ENCODE data around the gene UBL4B. TPM values are rescaled to one million over a fixed set of nuclear protein-coding genes. Genes with fewer than 3 reads are reported as not detected.

The UBL4B gene
- total and polyA plus RNA-seq, 2 donors (not counting 1 experiment from before 2014, with no cell fraction given): not detected

- Mint-ChIP-seq H3K27me3 (peaks cover 59% of the 10 kb centered on the region), H3K27ac (no peak overlapping the region), H3K4me1 (peaks cover 11% of the 10 kb centered on the region), H3K9me3 (ENCODE audit: insufficient read depth) (no peaks in the 10 kb centered on the region), H3K4me3 (peak overlapping the region; percentile 81)
- H3K79me2 ChIP-seq (ENCODE audit: control insufficient read depth, insufficient read depth, low read length): no peaks in the 10 kb centered on the region
- peak overlapping the region; percentile 76 for H3K9ac ChIP-seq (ENCODE audit: low read length)
- ATAC-seq (ENCODE audit: low read depth) (peak; percentile 57), DNase-seq (peak; percentile 68)
- H3K27ac ChIP-seq (ENCODE audit: low read length in 2 of 2): no peak overlapping the region
- peak overlapping the region; percentile 97 for H3K4me2 ChIP-seq (replicated peaks; ENCODE audit: low read depth, low read length, poor library complexity, severe bottlenecking)
- peaks cover 0 to 9% (median 0%) of the 10 kb centered on the region in 3 donors for H3K9me3 ChIP-seq (ENCODE audit: control extremely low read depth in 1 of 3, control insufficient read depth in 2 of 3, insufficient read depth in 1 of 3, low read length in 2 of 3)
- H3K36me3 ChIP-seq (replicated peaks in 1 of 2; ENCODE audit: control extremely low read depth in 1 of 2, control insufficient read depth in 1 of 2, extremely low read depth in 1 of 2, insufficient read depth in 2 of 2, low read length in 1 of 2): no peaks in the 10 kb centered on the region
- CTCF ChIA-PET: interaction anchor here (1.0 kb wide), 1 partner anchor 28 kb away, joined by 3 read pairs; the partner anchor contains the start of gene UBL4B
- H3K4me1 ChIP-seq (ENCODE audit: control insufficient read depth in 2 of 2, insufficient read depth in 2 of 2, low read length in 2 of 2): peaks cover 12 to 21% of the 10 kb centered on the region in 2 donors
- intact Hi-C loops (cut with micrococcal nuclease): no loop called here
- peak overlapping the region; percentile 38 to 79 (median 57) for H3K4me3 ChIP-seq (ENCODE audit: control extremely low read depth in 1 of 5, extremely low read depth in 1 of 5, insufficient read depth in 1 of 5, low read depth in 2 of 5, low read length in 4 of 5)
- TF ChIP-seq, protein P1, sequence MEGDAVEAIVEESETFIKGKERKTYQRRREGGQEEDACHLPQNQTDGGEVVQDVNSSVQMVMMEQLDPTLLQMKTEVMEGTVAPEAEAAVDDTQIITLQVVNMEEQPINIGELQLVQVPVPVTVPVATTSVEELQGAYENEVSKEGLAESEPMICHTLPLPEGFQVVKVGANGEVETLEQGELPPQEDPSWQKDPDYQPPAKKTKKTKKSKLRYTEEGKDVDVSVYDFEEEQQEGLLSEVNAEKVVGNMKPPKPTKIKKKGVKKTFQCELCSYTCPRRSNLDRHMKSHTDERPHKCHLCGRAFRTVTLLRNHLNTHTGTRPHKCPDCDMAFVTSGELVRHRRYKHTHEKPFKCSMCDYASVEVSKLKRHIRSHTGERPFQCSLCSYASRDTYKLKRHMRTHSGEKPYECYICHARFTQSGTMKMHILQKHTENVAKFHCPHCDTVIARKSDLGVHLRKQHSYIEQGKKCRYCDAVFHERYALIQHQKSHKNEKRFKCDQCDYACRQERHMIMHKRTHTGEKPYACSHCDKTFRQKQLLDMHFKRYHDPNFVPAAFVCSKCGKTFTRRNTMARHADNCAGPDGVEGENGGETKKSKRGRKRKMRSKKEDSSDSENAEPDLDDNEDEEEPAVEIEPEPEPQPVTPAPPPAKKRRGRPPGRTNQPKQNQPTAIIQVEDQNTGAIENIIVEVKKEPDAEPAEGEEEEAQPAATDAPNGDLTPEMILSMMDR (IDR thresholded peaks at IDR 0.05): no peak
- TF ChIP-seq EZH2 (IDR thresholded peaks at IDR 0.05; ENCODE audit: borderline replicate concordance, insufficient read depth, low read depth, low read length, poor library complexity, severe bottlenecking): peak; percentile 42
- POLR2A ChIA-PET: no interaction called here
- peak overlapping the region; percentile 79 for H2AFZ ChIP-seq (ENCODE audit: insufficient read depth, low read depth, low read length, poor library complexity, severe bottlenecking)
- peaks cover 0 to 61% (median 27%) of the 10 kb centered on the region in 4 experiments for H3K27me3 ChIP-seq (replicated peaks in 1 of 4; ENCODE audit: control extremely low read depth in 1 of 4, control insufficient read depth in 3 of 4, insufficient read depth in 4 of 4, low read length in 3 of 4)
- WGBS (ENCODE audit: insufficient coverage): 2% methylated on average over 70 of the region's 72 CpGs
- no peaks in the 10 kb centered on the region for H4K20me1 ChIP-seq (ENCODE audit: control insufficient read depth, insufficient read depth, low read length, poor library complexity, severe bottlenecking)
Measured at GRCh38 chr1:110084227-110085078, 27.8 kb upstream of the UBL4B start.

GRCh38 chr1:110085671-110086070, 26.6 kb upstream of the UBL4B start:
- TF ChIP-seq, protein P1 (IDR thresholded peaks at IDR 0.05): no peak
- no peak for TF ChIP-seq EZH2 (IDR thresholded peaks at IDR 0.05; ENCODE audit: borderline replicate concordance, insufficient read depth, low read depth, low read length, poor library complexity, severe bottlenecking)
- Mint-ChIP-seq H3K4me3 (peak overlapping the region; percentile 81), H3K9me3 (ENCODE audit: insufficient read depth) (no peaks in the 10 kb centered on the region), H3K27me3 (peaks cover 58% of the 10 kb centered on the region), H3K4me1 (peaks cover 11% of the 10 kb centered on the region), H3K27ac (no peak overlapping the region)
- Histone ChIP-seq H2AFZ (ENCODE audit: insufficient read depth, low read depth, low read length, poor library complexity, severe bottlenecking) (no peak overlapping the region), H3K27me3 (replicated peaks in 1 of 4; ENCODE audit: control extremely low read depth in 1 of 4, control insufficient read depth in 3 of 4, insufficient read depth in 4 of 4, low read length in 3 of 4) (peaks cover 0 to 61% (median 27%) of the 10 kb centered on the region in 4 experiments), H3K27ac (ENCODE audit: low read length in 2 of 2) (no peak overlapping the region), H3K9ac (ENCODE audit: low read length) (no peak overlapping the region), H3K79me2 (ENCODE audit: control insufficient read depth, insufficient read depth, low read length) (no peaks in the 10 kb centered on the region), H3K4me3 (ENCODE audit: control extremely low read depth in 1 of 5, extremely low read depth in 1 of 5, insufficient read depth in 1 of 5, low read depth in 2 of 5, low read length in 4 of 5) (no peak overlapping the region), H3K9me3 (ENCODE audit: control extremely low read depth in 1 of 3, control insufficient read depth in 2 of 3, insufficient read depth in 1 of 3, low read length in 2 of 3) (peaks cover 0 to 9% (median 0%) of the 10 kb centered on the region in 3 donors), H3K4me2 (replicated peaks; ENCODE audit: low read depth, low read length, poor library complexity, severe bottlenecking) (no peak overlapping the region), H3K36me3 (replicated peaks in 1 of 2; ENCODE audit: control extremely low read depth in 1 of 2, control insufficient read depth in 1 of 2, extremely low read depth in 1 of 2, insufficient read depth in 2 of 2, low read length in 1 of 2) (no peaks in the 10 kb centered on the region), H3K4me1 (ENCODE audit: control insufficient read depth in 2 of 2, insufficient read depth in 2 of 2, low read length in 2 of 2) (peaks cover 12 to 21% of the 10 kb centered on the region in 2 donors), H4K20me1 (ENCODE audit: control insufficient read depth, insufficient read depth, low read length, poor library complexity, severe bottlenecking) (no peaks in the 10 kb centered on the region)
- POLR2A ChIA-PET: no interaction called here
- ATAC-seq (ENCODE audit: low read depth) (no peak), DNase-seq (no peak)
- 97% methylated on average over 5 of the region's 5 CpGs for WGBS (ENCODE audit: insufficient coverage)
- intact Hi-C loops (cut with micrococcal nuclease): no loop called here
- CTCF ChIA-PET: interaction anchor here (1.1 kb wide), 1 partner anchor 24 kb away, joined by 3 read pairs; no protein-coding TSS in a partner anchor
